Smooth muscle cell (in vitro differentiated cells): ENCODE measurements around the gene CMSS1. TPM values are rescaled to one million over a fixed set of nuclear protein-coding genes. Genes with fewer than 3 reads are reported as not detected.
A peak's percentile ranks its signal among the peaks of the same experiment; 100 is the strongest.

Experiments used
- DNase-seq: peaks from one replicate; lab custom pipeline; 2025; ENCODE audit not compliant: unreplicated experiment; lab: John Stamatoyannopoulos, UW
- H2AFZ ChIP-seq: fragments of 200-600 bp; sonication (generic); 2 replicates; pipeline ENCODE4 v1.6.0; 2016; ENCODE audit warnings: antibody characterized with exemption, low read depth, mild to moderate bottlenecking
- H3F3A ChIP-seq: fragments of 200-600 bp; sonication (generic); 2 replicates; pipeline ENCODE4 v1.6.0; 2017; ENCODE audit warnings: antibody characterized with exemption, low read depth
- H3K27ac ChIP-seq: fragments of 200-600 bp; sonication (generic); 2 replicates; pipeline ENCODE4 v1.5.1; 2016; ENCODE audit warnings: low read depth, mild to moderate bottlenecking
- H3K27me3 ChIP-seq: fragments of 200-600 bp; sonication (generic); 2 replicates; pipeline ENCODE4 v1.6.1; 2016; ENCODE audit warnings: low read depth, mild to moderate bottlenecking
- H3K36me3 ChIP-seq: fragments of 200-600 bp; sonication (generic); 2 replicates; pipeline ENCODE4 v1.5.1; 2016; ENCODE audit warnings: low read depth
- H3K4me1 ChIP-seq: fragments of 200-600 bp; sonication (generic); 2 replicates; pipeline ENCODE4 v1.5.1; 2016; ENCODE audit warnings: low read depth
- H3K4me2 ChIP-seq: fragments of 200-600 bp; sonication (generic); 2 replicates; pipeline ENCODE4 v1.6.0; 2016; ENCODE audit warnings: mild to moderate bottlenecking
- H3K4me3 ChIP-seq: fragments of 200-600 bp; sonication (generic); 2 replicates; pipeline ENCODE4 v1.5.1; 2016; ENCODE audit warnings: mild to moderate bottlenecking
- H3K79me2 ChIP-seq: fragments of 200-600 bp; sonication (generic); 2 replicates; pipeline ENCODE4 v1.6.0; 2016; ENCODE audit warnings: low read depth, mild to moderate bottlenecking
- H3K9ac ChIP-seq: fragments of 200-600 bp; sonication (generic); 2 replicates; pipeline ENCODE4 v1.6.0; 2016; ENCODE audit warnings: low read depth
- H3K9me3 ChIP-seq: fragments of 200-600 bp; sonication (generic); replicated peaks from 2 replicates; pipeline ENCODE4 v1.5.1; 2016; ENCODE audit warnings: low read depth
- H4K20me1 ChIP-seq: fragments of 200-600 bp; sonication (generic); 2 replicates; pipeline ENCODE4 v1.6.0; 2016; ENCODE audit warnings: low read depth
- WGBS: methylation state at CpG from one replicate; pipeline ENCODE4 v1.1.7; 2016; ENCODE audit warnings: low lambda C conversion rate; 5-methylcytosine and 5-hydroxymethylcytosine counted together
- polyA plus RNA-seq: library from polyadenylated mRNA; unstranded; fragments of >200 nt; fragmentation: Nextera tagmentation; extraction: Ambion mirVana; gene quantifications from 2 replicates; pipeline ENCODE4 v1.2.1, GENCODE V29; 2016
- total RNA-seq: library from RNA; depleted of rRNA; stranded (reverse); fragments of >200 nt; gene quantifications from 2 replicates; pipeline ENCODE4 v1.2.3, GENCODE V29; 2014
- TF ChIP-seq, protein P1 (sequence below): fragments of 200-600 bp; sonication (generic); IDR thresholded peaks from 2 replicates; pipeline ENCODE4 v1.5.1; 2017; ENCODE audit warnings: borderline replicate concordance, mild to moderate bottlenecking, antibody characterized with exemption; ENCODE audit not compliant: insufficient read depth, poor library complexity, severe bottlenecking

CMSS1 gene
- total and polyA plus RNA-seq, 2 experiments from 2014 or later = 19.2 to 24.1 TPM

DNA sequence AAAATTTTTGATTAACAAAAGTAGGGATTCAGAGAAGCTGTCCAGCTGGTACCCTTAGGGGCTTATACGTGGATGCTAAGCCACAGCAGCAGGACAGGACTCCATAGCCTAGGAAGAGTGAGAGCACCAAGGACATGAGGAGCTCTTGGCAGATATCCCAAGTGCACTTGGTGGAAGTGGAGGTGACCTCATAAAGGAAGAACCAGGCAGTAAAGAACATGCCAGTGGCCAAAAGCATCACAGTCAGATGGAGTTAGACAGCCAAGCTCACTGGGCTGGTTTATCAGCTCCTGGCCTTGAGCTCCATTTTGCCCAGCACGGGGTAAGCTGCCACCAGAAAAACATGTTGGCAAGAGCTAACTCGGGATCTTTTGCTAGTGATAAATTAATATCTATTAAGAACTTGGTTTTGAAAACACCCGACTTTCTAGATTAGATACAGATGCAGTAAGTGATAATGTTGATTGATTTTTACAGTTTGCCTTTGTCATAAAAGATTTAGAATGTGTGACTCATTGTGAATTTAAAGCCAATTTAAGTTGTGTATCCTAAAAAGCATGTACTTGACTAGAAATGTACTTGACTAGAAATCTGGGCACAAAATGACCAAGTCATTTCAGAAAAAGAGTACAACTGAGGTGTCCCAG, 108.0 kb downstream of the CMSS1 start:
- no peaks in the 10 kb centered on the region for H3F3A ChIP-seq
- no peak overlapping the region for H3K4me3 ChIP-seq
- H2AFZ ChIP-seq = no peak overlapping the region
- H3K4me1 ChIP-seq = peaks cover 10% of the 10 kb centered on the region
- H3K9ac ChIP-seq = peak overlapping the region; percentile 11
- TF ChIP-seq, protein P1, sequence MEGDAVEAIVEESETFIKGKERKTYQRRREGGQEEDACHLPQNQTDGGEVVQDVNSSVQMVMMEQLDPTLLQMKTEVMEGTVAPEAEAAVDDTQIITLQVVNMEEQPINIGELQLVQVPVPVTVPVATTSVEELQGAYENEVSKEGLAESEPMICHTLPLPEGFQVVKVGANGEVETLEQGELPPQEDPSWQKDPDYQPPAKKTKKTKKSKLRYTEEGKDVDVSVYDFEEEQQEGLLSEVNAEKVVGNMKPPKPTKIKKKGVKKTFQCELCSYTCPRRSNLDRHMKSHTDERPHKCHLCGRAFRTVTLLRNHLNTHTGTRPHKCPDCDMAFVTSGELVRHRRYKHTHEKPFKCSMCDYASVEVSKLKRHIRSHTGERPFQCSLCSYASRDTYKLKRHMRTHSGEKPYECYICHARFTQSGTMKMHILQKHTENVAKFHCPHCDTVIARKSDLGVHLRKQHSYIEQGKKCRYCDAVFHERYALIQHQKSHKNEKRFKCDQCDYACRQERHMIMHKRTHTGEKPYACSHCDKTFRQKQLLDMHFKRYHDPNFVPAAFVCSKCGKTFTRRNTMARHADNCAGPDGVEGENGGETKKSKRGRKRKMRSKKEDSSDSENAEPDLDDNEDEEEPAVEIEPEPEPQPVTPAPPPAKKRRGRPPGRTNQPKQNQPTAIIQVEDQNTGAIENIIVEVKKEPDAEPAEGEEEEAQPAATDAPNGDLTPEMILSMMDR = no peak
- H3K36me3 ChIP-seq = no peaks in the 10 kb centered on the region
- no peak overlapping the region for H3K4me2 ChIP-seq
- no peaks in the 10 kb centered on the region for H3K79me2 ChIP-seq
- DNase-seq = no peak
- H4K20me1 ChIP-seq = no peaks in the 10 kb centered on the region
- WGBS = 69% methylated on average over 4 of the region's 4 CpGs
- H3K27ac ChIP-seq = peak overlapping the region; percentile 27
- H3K9me3 ChIP-seq = no peaks in the 10 kb centered on the region
- H3K27me3 ChIP-seq = no peaks in the 10 kb centered on the region

DNA sequence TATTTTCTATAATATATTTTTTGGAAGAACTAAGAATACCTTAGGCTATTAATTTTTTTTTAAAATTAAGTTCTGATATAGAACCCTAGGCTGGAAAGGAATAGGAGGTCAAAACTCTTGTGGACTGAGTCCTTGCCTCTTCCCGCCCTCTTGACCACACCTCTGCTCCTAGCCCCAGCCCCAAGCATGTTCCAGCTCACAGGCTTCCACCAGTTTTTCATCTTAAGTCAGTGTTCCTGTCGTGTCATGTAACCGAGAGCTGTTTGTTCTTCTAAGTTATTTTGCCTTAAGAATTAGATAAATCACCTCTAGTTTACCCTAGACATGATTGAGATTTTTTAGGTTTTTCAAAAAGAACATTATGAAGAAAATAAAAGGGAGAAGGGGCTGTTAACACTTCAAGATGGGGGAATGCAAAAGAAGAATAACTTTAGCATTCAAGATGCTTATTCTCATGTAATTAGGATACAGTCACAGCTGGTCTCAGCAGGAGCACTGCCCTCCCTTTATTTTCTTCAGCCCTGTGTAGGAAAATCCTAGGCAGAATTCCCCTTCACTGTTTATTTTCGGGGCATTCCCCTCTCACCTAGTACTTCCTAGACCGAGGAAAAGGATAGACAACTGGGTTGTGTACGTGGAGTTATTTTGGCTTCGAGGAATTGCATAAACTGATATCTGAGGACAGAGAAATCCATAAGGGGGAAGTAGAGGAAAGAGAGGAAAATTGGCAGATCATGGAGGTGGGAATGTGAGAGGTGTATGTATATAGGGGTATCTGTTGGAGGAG, 110.2 kb downstream of the CMSS1 start:
- TF ChIP-seq, protein P1 = no peak
- DNase-seq = no peak
- no peaks in the 10 kb centered on the region for H3F3A ChIP-seq
- H3K4me1 ChIP-seq = peaks cover 8% of the 10 kb centered on the region
- no peak overlapping the region for H3K4me3 ChIP-seq
- no peaks in the 10 kb centered on the region for H3K27me3 ChIP-seq
- 67% methylated on average over 7 of the region's 7 CpGs for WGBS
- H2AFZ ChIP-seq = no peak overlapping the region
- H4K20me1 ChIP-seq = no peaks in the 10 kb centered on the region
- no peaks in the 10 kb centered on the region for H3K9me3 ChIP-seq
- no peak overlapping the region for H3K27ac ChIP-seq
- H3K4me2 ChIP-seq = no peak overlapping the region
- H3K9ac ChIP-seq = no peak overlapping the region
- H3K79me2 ChIP-seq = no peaks in the 10 kb centered on the region
- no peaks in the 10 kb centered on the region for H3K36me3 ChIP-seq

DNA sequence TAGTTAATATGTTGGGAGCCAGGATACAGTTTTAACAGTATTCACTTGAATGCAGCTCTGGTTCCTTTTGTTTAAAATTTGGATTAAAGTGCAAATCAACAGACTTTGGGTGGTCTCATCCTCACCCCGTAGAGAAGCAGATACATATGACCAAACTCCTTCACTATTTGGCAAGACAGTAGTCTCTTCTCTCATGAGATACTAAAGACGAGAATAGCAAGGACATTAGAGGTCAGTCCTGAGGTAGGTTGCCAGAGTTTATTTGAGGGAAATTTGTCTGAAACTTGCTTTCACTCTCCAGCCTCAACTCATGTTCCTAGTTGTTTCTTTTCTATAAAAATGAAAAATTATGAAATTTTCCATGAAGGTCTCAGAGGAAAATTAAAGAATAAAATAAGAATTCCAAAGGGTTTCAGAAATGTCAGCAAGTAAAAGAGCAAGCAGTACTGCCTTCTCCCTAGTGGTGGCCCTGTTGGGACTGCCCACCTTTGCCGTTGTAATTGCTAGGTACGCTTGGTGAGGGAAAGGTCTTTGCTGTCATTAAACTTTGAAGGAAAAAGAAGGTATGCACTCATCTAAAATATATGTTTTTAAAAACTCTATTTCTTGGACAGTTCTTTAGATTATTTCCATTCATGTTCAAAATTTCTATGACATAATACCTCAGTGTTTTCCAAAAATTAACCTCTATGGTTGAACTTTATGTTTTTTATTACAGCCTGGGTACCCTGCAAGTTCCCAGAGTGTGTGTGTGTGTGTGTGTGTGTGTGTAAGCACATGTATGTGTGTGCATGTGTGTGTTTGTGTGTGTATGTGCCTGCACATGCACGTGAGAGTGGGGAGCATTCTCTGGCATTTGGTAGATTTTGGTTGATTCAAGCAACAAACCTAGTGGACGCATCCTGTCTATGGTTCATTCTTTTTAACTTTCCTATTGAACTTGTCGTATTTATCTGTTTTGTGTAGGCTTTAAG, 111.4 kb downstream of the CMSS1 start:
- Histone ChIP-seq H3K4me1 (peaks cover 8% of the 10 kb centered on the region), H3K79me2 (no peaks in the 10 kb centered on the region), H3K9me3 (no peaks in the 10 kb centered on the region), H4K20me1 (no peaks in the 10 kb centered on the region), H2AFZ (no peak overlapping the region), H3F3A (no peaks in the 10 kb centered on the region), H3K9ac (no peak overlapping the region), H3K4me2 (no peak overlapping the region), H3K36me3 (no peaks in the 10 kb centered on the region), H3K27ac (no peak overlapping the region), H3K4me3 (no peak overlapping the region), H3K27me3 (no peaks in the 10 kb centered on the region)
- 73% methylated on average over 7 of the region's 7 CpGs for WGBS
- no peak for DNase-seq
- TF ChIP-seq, protein P1 = no peak
